ENCODE results near the gene TMEM184C.

- TF ChIP-seq, protein P1, sequence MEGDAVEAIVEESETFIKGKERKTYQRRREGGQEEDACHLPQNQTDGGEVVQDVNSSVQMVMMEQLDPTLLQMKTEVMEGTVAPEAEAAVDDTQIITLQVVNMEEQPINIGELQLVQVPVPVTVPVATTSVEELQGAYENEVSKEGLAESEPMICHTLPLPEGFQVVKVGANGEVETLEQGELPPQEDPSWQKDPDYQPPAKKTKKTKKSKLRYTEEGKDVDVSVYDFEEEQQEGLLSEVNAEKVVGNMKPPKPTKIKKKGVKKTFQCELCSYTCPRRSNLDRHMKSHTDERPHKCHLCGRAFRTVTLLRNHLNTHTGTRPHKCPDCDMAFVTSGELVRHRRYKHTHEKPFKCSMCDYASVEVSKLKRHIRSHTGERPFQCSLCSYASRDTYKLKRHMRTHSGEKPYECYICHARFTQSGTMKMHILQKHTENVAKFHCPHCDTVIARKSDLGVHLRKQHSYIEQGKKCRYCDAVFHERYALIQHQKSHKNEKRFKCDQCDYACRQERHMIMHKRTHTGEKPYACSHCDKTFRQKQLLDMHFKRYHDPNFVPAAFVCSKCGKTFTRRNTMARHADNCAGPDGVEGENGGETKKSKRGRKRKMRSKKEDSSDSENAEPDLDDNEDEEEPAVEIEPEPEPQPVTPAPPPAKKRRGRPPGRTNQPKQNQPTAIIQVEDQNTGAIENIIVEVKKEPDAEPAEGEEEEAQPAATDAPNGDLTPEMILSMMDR (IDR thresholded peaks at IDR 0.05): no peak
- TF ChIP-seq EZH2 (IDR thresholded peaks at IDR 0.05; ENCODE audit: borderline replicate concordance, insufficient read depth, low read depth, low read length, poor library complexity, severe bottlenecking): no peak
Observed at GRCh38 chr4:147581606-147582350, 35.4 kb upstream of the TMEM184C start.

Data from B cell (primary cell).